Measurements from ENCODE around the gene TMIGD2. TPM values are rescaled to one million over a fixed set of nuclear protein-coding genes. Genes with fewer than 3 reads are reported as not detected.

The TMIGD2 gene
- total and polyA plus RNA-seq, 2 of the 4 experiments (the other 2 are of a cell fraction), result not detected

- Histone ChIP-seq H3K9ac (ENCODE audit: low read depth, low read length) (peak overlapping the region; percentile 70), H4K8ac (ENCODE audit: low read depth in 2 of 2, low read length in 2 of 2) (peak overlapping the region; percentile 55 to 84), H3K4ac (ENCODE audit: low read depth, low read length) (peak overlapping the region; percentile 90), H3K79me1 (ENCODE audit: low read depth in 1 of 2, low read length in 2 of 2) (peaks cover 0 to 2% of the 10 kb centered on the region in 2 experiments; a peak in 1 of 4 replicates), H4K20me1 (ENCODE audit: insufficient read depth, low read length) (no peaks in the 10 kb centered on the region), H2BK5ac (ENCODE audit: low read depth, low read length, poor library complexity, severe bottlenecking) (no peak overlapping the region), H2AFZ (replicated peaks; ENCODE audit: low read length, poor library complexity) (peak overlapping the region; percentile 97), H3K4me2 (ENCODE audit: low read depth, low read length) (peak overlapping the region; percentile 96), H3K27ac (ENCODE audit: insufficient read depth, low read length) (0 out of 2 replicates have a peak overlapping the region, but pooled peaks have one; percentile 0), H3K4me1 (ENCODE audit: control insufficient read depth, insufficient read depth, low read length) (peaks cover 6% of the 10 kb centered on the region), H2AK9ac (replicated peaks; ENCODE audit: low read depth, low read length, poor library complexity) (peak overlapping the region; percentile 84), H2BK15ac (ENCODE audit: low read depth, low read length) (no peak overlapping the region), H3K9me3 (ENCODE audit: control insufficient read depth, insufficient read depth, low read length) (no peaks in the 10 kb centered on the region), H2AK5ac (ENCODE audit: low read depth, low read length) (no peak overlapping the region), H3K36me3 (ENCODE audit: control insufficient read depth, insufficient read depth, low read length) (no peaks in the 10 kb centered on the region), H4K5ac (ENCODE audit: low read depth, low read length) (peak overlapping the region; percentile 73), H3K18ac (ENCODE audit: low read depth, low read length) (peak overlapping the region; percentile 17; the same call in 1 of the 2 replicates), H2BK120ac (ENCODE audit: low read depth, low read length) (0 out of 2 replicates have a peak overlapping the region, but pooled peaks have one; percentile 8), H4K91ac (ENCODE audit: insufficient read depth, low read depth, low read length) (peak overlapping the region; percentile 25), H3K4me3 (ENCODE audit: insufficient read depth, low read depth, low read length) (peak overlapping the region; percentile 20; the same call in 1 of the 2 replicates), H3K56ac (ENCODE audit: extremely low read depth, insufficient read depth, low read length) (no peak overlapping the region), H3K14ac (replicated peaks; ENCODE audit: low read depth, low read length) (peak overlapping the region; percentile 39), H3K9me1 (ENCODE audit: insufficient read depth, low read length) (0 out of 2 replicates have a peak, but pooled peaks cover 2% of the 10 kb centered on the region), H3K23ac (ENCODE audit: low read depth, low read length) (peak overlapping the region; percentile 87), H2BK20ac (ENCODE audit: low read depth, low read length) (no peak overlapping the region), H3K27me3 (ENCODE audit: control insufficient read depth, insufficient read depth, low read length) (no peaks in the 10 kb centered on the region)
- in situ Hi-C loops (cut with MboI; ENCODE audit: low sequenced_read_pairs) (no loop called here), intact Hi-C loops (cut with micrococcal nuclease) (no loop called here), dilution Hi-C loops (cut with HindIII; ENCODE audit: low sequenced_read_pairs, unreplicated experiment) (no loop called here)
- DNase-seq (no peak), ATAC-seq (ENCODE audit: low read depth) (no peak)
- POLR2A ChIA-PET (ENCODE audit: unreplicated experiment), result no interaction called here
- WGBS, 2 experiments (ENCODE audit: extremely low coverage in 2 of 2, insufficient read length in 1 of 2), result no CpG with 5 or more reads among the region's 14 CpGs
- BruUV-seq (replicated peaks), result no TSS peak
- TF ChIP-seq CEBPB (IDR thresholded peaks at IDR 0.05; ENCODE audit: low read depth, low read length) (no peak), RFX5 (IDR thresholded peaks at IDR 0.05; ENCODE audit: low read depth, low read length) (no peak), USF2 (IDR thresholded peaks at IDR 0.05; ENCODE audit: low read depth, low read length) (no peak), ELK1 (IDR thresholded peaks at IDR 0.05; ENCODE audit: borderline replicate concordance, low read depth, low read length) (no peak)
- CTCF ChIA-PET, result interaction anchor here (0.6 kb wide), 1 partner anchor 91 kb away, joined by 3 read pairs; the partner anchor contains the start of gene YJU2
Observed at GRCh38 chr19:4337906-4338440, 35.8 kb upstream of the TMIGD2 start.
